A673 (cell line): Measurements from ENCODE around the gene SUFU.

Experiments
- CTCF ChIP-seq: fragments of 300-800, 200-600 bp; sonication (generic); conservative IDR thresholded peaks from 2 replicates; pipeline ENCODE4 v1.5.1; 2017; ENCODE audit warnings: low read depth, mild to moderate bottlenecking, antibody characterized with exemption, low read length, moderate library complexity, mixed read lengths
- EZH2 ChIP-seq: fragments of 200-600 bp; sonication (generic); IDR thresholded peaks from 2 replicates; pipeline ENCODE4 v1.6.1; 2017; ENCODE audit warnings: borderline replicate concordance, low read depth, mild to moderate bottlenecking, mixed read lengths, antibody characterized with exemption, low read length; ENCODE audit not compliant: poor library complexity, severe bottlenecking

- TF ChIP-seq CTCF (no peak), EZH2 (no peak)
Measured at GRCh38 chr10:102627291-102627735, 123.5 kb downstream of the SUFU start.
